OCI-LY3 (cell line): ENCODE results near the gene ZFYVE28.
A peak's percentile ranks its signal among the peaks of the same experiment; 100 is the strongest.

Experiments
- H2AFZ ChIP-seq: fragments of 200-600, 300-600 bp; shearing (Covaris generic); 2 replicates; pipeline ENCODE4 v1.6.0; 2014; ENCODE audit warnings: antibody characterized with exemption, low read depth, low read length
- H3K27ac ChIP-seq: fragments of 200-600, 300-600 bp; sonication (generic); 2 replicates; pipeline ENCODE4 v1.5.1; 2014; ENCODE audit warnings: mild to moderate bottlenecking, low read length, moderate library complexity, mixed read lengths
- H3K27me3 ChIP-seq: fragments of 200-600, 300-600 bp; sonication (generic); 2 replicates; pipeline ENCODE4 v1.6.1; 2014; ENCODE audit warnings: low read depth, low read length, mixed read lengths
- H3K36me3 ChIP-seq: fragments of 200-600, 300-600 bp; sonication (generic); replicated peaks from 2 replicates; pipeline ENCODE3; 2014; ENCODE audit warnings: low read depth, low read length, mixed read lengths
- H3K4me1 ChIP-seq: fragments of 300-600, 200-600 bp; sonication (generic); 2 replicates; pipeline ENCODE4 v1.6.1; 2014; ENCODE audit warnings: low read length, mixed read lengths
- H3K4me2 ChIP-seq: fragments of 200-600, 300-600 bp; sonication (generic); 2 replicates; pipeline ENCODE4 v1.6.1; 2014; ENCODE audit warnings: low read length, mixed read lengths
- H3K4me3 ChIP-seq: fragments of 300-600, 200-600 bp; sonication (generic); 2 replicates; pipeline ENCODE4 v1.5.1; 2014; ENCODE audit warnings: antibody characterized with exemption, mild to moderate bottlenecking, low read length, moderate library complexity
- H3K79me2 ChIP-seq: fragments of 300-600, 200-600 bp; shearing (Covaris generic); 2 replicates; pipeline ENCODE4 v1.6.1; 2014; ENCODE audit warnings: mild to moderate bottlenecking, low read length, mixed read lengths
- H3K9ac ChIP-seq: fragments of 300-600, 200-600 bp; shearing (Covaris generic); 2 replicates; pipeline ENCODE4 v1.6.0; 2014; ENCODE audit warnings: mild to moderate bottlenecking, low read length, moderate library complexity
- H3K9me3 ChIP-seq: fragments of 200-600, 300-600 bp; shearing (Covaris generic); 2 replicates; pipeline ENCODE4 v1.6.1; 2014; ENCODE audit warnings: low read length, mixed read lengths; ENCODE audit not compliant: insufficient read depth
- H4K20me1 ChIP-seq: fragments of 200-600, 300-600 bp; sonication (generic); 2 replicates; pipeline ENCODE4 v1.6.1; 2016; ENCODE audit warnings: low read length, mixed read lengths; ENCODE audit not compliant: insufficient read depth
- EZH2phosphoT487 ChIP-seq: fragments of 200-600 bp; shearing (Covaris generic); IDR thresholded peaks from 2 replicates; pipeline ENCODE4 v1.6.1; 2018; ENCODE audit warnings: antibody characterized with exemption, mixed run types, low read depth
- TF ChIP-seq, protein P1 (sequence below): fragments of 200-600, 300-600 bp; sonication (generic); IDR thresholded peaks from 2 replicates; pipeline ENCODE4 v1.5.1; 2014; ENCODE audit warnings: antibody characterized with exemption, low read length, low read depth

Gene ZFYVE28

DNA sequence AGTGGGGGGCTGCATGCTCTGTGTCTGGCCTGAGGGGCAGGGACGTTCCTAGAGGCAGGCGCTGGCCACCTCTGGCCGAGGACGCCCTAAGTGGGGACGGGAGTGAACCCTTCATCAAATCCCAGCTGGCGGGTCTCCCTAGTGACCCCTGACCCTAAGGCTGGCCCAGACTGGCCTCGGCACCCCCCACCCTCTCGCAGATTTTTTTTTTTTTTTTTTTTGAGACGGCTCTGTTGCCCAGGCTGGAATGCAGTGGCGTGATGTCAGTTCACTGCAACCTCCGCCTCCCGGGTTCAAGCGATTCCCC, 155.5 kb downstream of the ZFYVE28 start:
- Histone ChIP-seq H3K36me3 (no peaks in the 10 kb centered on the region), H3K9ac (peak overlapping the region; percentile 82), H3K27me3 (no peaks in the 10 kb centered on the region), H3K4me1 (peaks cover 4% of the 10 kb centered on the region; the same call in 1 of the 2 replicates), H3K27ac (no peak overlapping the region), H2AFZ (peak overlapping the region; percentile 61; the same call in 1 of the 2 replicates), H3K79me2 (no peaks in the 10 kb centered on the region), H3K4me3 (peak overlapping the region; percentile 92), H4K20me1 (no peaks in the 10 kb centered on the region), H3K4me2 (peak overlapping the region; percentile 96), H3K9me3 (no peaks in the 10 kb centered on the region)
- no peak for TF ChIP-seq EZH2phosphoT487
- TF ChIP-seq, protein P1, sequence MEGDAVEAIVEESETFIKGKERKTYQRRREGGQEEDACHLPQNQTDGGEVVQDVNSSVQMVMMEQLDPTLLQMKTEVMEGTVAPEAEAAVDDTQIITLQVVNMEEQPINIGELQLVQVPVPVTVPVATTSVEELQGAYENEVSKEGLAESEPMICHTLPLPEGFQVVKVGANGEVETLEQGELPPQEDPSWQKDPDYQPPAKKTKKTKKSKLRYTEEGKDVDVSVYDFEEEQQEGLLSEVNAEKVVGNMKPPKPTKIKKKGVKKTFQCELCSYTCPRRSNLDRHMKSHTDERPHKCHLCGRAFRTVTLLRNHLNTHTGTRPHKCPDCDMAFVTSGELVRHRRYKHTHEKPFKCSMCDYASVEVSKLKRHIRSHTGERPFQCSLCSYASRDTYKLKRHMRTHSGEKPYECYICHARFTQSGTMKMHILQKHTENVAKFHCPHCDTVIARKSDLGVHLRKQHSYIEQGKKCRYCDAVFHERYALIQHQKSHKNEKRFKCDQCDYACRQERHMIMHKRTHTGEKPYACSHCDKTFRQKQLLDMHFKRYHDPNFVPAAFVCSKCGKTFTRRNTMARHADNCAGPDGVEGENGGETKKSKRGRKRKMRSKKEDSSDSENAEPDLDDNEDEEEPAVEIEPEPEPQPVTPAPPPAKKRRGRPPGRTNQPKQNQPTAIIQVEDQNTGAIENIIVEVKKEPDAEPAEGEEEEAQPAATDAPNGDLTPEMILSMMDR = no peak

DNA sequence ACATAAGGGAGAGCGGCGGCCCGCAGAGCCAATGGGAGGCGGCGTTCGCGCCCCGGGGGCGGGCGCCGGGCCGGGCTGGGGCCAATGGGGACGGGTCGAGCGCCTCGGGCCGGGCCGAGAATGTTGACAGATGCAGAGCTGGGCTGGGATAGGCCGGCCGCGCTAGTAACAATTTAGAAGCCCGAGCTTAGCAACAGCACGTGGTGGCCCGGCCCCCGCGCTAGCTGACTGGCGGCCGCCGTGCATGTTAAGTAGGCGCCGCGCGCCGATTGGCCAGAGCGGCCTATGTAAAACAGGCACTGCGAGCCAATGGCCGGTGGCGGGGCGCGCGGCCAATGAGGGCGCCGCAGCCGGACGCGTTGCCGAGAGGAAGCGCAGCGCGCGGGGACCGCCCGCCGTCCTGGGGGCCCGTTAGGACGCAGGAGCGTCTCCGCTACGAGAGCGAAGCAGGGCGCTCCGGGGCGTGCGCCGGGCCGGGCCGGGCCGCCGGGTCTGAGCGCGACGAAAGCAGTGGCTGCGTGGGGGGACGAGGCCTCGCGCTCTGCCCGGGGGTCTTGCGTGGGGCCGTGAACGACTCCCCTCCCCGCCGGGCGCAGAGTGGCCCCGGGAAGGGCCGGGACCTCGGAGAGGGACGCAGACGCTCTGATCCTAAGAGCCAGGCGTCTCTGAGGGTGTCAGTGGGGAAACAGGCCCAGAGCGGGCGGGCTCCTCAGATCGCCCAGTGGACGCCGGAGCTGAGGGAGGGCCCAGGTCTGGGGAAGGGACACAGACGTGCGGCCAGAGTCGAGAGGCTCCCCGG, 156.1 kb downstream of the ZFYVE28 start:
- no peaks in the 10 kb centered on the region for H3K27me3 ChIP-seq
- H3K4me2 ChIP-seq = peak overlapping the region; percentile 96
- no peaks in the 10 kb centered on the region for H3K79me2 ChIP-seq
- no peaks in the 10 kb centered on the region for H3K9me3 ChIP-seq
- H4K20me1 ChIP-seq = no peaks in the 10 kb centered on the region
- H3K4me1 ChIP-seq = peaks cover 4% of the 10 kb centered on the region; the same call in 1 of the 2 replicates
- peak overlapping the region; percentile 37 for H3K27ac ChIP-seq
- H3K9ac ChIP-seq = peak overlapping the region; percentile 82
- no peaks in the 10 kb centered on the region for H3K36me3 ChIP-seq
- H3K4me3 ChIP-seq = peak overlapping the region; percentile 92
- H2AFZ ChIP-seq = peak overlapping the region; percentile 61
- no peak for TF ChIP-seq EZH2phosphoT487
- TF ChIP-seq, protein P1 = no peak

DNA sequence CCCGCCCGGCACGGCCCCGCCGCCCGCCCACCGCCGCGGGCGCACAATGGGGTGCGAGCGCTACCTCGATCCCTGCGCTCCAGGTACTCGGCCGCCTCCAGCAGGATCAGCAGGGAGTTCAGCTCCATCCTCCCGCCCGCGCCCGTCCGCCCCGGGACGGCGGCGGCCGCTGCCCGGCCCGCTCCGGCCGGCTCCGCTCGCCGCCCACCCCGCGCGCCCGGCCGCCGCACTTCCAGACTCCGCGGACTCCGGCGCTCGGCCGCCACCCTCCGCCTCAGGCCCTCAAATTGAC, 156.6 kb downstream of the ZFYVE28 start, which contains the start of gene MXD4:
MXD4 (minus strand) TSS at position 257 of the 292 bp plus-strand sequence; CDS start at position 128, 129 bp downstream.
- H3K79me2 ChIP-seq = no peaks in the 10 kb centered on the region
- H3K9me3 ChIP-seq = no peaks in the 10 kb centered on the region
- peak within 1 kb of the TSS; percentile 96 for H3K4me2 ChIP-seq
- peaks cover 7% of the 10 kb centered on the region; the same call in 1 of the 2 replicates for H3K4me1 ChIP-seq
- peak within 1 kb of the TSS; percentile 37 for H3K27ac ChIP-seq
- no peaks in the 10 kb centered on the region for H3K27me3 ChIP-seq
- H3K9ac ChIP-seq = peak within 1 kb of the TSS; percentile 82
- peak within 1 kb of the TSS; percentile 92 for H3K4me3 ChIP-seq
- no peaks in the 10 kb centered on the region for H4K20me1 ChIP-seq
- TF ChIP-seq, protein P1 = no peak
- no peak for TF ChIP-seq EZH2phosphoT487
- no peaks in the 10 kb centered on the region for H3K36me3 ChIP-seq
- peak within 1 kb of the TSS; percentile 61 for H2AFZ ChIP-seq

DNA sequence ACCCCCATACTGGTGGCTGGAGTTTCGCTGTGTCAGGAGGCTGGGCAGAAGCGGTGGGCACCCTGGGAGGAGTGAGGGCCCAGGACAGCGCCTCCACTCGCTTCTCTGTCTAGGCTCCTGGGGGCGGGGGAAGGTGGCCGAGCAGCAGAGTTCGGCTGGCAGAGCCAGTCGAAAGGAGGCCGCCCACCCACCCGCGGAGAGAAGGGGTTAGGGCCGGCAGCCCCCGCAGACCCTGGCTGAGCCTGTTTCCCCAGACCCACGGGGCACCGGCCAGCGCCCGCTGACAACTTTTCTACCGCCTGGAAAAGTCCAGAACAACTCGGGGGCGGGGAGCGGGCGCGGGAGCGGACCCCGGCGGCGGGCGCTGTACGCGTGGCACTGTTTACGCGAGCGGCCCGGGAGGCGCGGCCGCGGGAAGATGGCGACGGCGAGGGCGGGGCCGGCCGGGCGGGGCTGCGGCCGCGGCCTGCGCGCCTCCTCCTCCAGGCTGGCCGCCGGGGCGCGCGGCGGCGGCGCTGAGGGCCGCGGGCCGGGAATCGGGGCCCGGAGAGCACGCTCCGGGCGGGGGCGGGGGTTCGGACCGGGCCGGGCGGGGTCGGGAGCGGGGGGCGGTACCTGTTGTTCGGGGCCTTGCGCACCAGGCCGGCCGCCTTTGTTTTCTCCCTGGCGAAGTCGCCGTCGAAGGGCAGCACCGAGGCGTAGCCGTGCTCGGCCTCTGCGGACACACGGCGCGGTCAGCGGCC, 157.2 kb downstream of the ZFYVE28 start:
- Histone ChIP-seq H3K4me2 (peak overlapping the region; percentile 79), H4K20me1 (no peaks in the 10 kb centered on the region), H3K4me1 (peaks cover 9% of the 10 kb centered on the region; the same call in 1 of the 2 replicates), H3K79me2 (no peaks in the 10 kb centered on the region), H3K27me3 (no peaks in the 10 kb centered on the region), H3K27ac (no peak overlapping the region), H2AFZ (peak overlapping the region; percentile 38; the same call in 1 of the 2 replicates), H3K36me3 (no peaks in the 10 kb centered on the region), H3K9ac (peak overlapping the region; percentile 69), H3K4me3 (peak overlapping the region; percentile 90), H3K9me3 (no peaks in the 10 kb centered on the region)
- no peak for TF ChIP-seq EZH2phosphoT487
- TF ChIP-seq, protein P1 = no peak
